Brain pericyte (primary cell): ENCODE measurements around the gene HCST.

ENCODE experiments used
- DNase-seq: peaks from one replicate; pipeline ENCODE4 v3.0.0-alpha.2; 2012; ENCODE audit warnings: low read depth, low spot score

HCST gene

DNA sequence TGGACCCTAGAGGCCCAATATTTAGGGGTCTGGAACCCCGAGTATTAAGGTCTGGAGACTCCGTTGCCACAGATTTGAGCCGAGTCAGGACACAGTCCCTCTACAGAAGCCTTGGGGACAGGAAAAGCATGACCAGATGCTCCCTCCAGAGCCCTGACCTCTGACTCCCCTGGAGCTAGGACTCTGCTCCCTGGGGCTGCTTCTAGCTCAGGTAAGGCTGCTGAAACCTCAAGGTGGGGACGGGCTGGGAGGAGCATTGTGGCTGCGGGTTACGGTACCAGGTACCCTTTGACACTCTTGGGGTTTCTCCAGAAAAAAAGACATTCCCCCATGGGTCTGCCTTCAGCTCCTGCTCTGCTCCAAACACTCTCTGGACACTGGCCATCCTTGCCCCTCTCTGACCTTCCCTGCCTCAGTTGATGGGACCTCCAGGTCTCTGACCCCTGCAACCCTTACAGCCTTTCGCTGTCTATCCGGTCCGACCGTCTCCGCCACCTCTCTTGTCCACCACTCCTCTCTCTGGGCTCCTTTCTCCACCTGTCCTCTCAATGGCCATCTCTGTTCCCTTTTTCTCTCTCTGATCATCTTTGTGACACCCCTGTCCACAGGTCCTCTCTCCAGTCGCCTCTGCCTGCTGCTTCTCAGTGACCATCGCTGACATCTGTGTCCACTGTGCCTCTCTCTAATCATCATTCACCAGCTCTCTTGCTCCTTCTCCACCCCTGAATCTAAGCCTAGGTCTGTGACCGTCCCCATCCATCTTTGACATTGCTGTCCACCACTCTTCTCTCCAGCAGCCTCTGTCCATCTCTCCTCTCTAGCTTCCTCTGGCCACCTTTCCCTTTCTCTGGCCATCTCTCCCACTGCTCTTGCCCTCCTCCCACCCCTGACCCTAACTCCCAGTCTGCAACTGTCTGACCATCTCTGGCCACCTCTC, 35.3 kb downstream of the HCST start:
- no peak for DNase-seq

DNA sequence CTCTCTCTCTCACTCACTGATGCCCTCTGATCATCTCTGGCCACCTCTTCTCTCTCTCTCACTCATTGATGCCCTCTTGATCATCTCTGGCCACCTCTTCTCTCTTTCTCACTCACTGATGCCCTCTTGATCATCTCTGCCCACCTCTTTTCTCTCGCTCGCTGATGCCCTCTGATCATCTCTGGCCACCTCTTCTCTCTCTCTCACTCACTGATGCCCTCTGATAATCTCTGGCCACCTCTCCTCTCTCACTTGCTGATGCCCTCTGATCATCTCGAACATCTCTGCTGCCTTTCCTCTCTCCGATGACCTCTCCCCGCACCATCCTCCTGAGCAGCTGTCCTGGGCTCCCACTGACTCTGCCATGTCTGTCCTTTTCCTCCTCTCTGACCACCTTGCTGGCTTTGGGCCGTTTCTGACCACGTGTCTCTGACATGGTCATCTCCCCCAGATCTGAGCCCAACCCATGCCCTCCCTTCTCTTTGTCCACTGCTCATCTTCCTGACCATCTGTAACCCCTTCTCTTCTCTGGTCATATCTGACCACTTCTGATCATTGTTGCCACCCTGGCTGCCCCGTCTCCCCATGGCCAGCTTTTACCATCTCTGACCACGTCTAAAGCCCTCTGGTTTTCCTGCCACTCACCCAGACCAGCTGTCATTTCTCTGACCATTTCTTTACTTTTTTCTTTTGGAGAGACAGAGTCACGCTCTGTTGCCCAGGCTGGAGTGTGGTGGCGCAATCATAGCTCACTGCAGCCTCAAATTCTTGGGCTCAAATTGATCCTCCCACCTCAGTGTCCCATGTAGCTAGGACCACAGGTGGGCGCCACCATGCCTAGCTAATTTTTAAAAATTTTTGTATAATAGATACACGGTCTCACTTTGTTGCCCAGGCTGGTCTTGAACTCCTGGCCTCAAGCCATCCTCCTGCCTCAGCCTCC, 36.2 kb downstream of the HCST start:
- no peak for DNase-seq

DNA sequence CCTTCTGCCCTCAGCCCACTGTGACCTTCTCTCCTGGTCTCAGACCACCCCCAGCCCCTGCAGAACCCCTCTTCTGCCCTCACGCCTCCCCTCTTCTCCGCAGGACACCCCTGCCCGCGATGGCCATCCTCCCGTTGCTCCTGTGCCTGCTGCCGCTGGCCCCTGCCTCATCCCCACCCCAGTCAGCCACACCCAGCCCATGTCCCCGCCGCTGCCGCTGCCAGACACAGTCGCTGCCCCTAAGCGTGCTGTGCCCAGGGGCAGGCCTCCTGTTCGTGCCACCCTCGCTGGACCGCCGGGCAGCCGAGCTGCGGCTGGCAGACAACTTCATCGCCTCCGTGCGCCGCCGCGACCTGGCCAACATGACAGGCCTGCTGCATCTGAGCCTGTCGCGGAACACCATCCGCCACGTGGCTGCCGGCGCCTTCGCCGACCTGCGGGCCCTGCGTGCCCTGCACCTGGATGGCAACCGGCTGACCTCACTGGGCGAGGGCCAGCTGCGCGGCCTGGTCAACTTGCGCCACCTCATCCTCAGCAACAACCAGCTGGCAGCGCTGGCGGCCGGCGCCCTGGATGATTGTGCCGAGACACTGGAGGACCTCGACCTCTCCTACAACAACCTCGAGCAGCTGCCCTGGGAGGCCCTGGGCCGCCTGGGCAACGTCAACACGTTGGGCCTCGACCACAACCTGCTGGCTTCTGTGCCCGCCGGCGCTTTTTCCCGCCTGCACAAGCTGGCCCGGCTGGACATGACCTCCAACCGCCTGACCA, 37.2 kb downstream of the HCST start:
- no peak for DNase-seq

DNA sequence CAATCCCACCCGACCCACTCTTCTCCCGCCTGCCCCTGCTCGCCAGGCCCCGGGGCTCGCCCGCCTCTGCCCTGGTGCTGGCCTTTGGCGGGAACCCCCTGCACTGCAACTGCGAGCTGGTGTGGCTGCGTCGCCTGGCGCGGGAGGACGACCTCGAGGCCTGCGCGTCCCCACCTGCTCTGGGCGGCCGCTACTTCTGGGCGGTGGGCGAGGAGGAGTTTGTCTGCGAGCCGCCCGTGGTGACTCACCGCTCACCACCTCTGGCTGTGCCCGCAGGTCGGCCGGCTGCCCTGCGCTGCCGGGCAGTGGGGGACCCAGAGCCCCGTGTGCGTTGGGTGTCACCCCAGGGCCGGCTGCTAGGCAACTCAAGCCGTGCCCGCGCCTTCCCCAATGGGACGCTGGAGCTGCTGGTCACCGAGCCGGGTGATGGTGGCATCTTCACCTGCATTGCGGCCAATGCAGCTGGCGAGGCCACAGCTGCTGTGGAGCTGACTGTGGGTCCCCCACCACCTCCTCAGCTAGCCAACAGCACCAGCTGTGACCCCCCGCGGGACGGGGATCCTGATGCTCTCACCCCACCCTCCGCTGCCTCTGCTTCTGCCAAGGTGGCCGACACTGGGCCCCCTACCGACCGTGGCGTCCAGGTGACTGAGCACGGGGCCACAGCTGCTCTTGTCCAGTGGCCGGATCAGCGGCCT, 37.9 kb downstream of the HCST start:
- DNase-seq, result no peak

DNA sequence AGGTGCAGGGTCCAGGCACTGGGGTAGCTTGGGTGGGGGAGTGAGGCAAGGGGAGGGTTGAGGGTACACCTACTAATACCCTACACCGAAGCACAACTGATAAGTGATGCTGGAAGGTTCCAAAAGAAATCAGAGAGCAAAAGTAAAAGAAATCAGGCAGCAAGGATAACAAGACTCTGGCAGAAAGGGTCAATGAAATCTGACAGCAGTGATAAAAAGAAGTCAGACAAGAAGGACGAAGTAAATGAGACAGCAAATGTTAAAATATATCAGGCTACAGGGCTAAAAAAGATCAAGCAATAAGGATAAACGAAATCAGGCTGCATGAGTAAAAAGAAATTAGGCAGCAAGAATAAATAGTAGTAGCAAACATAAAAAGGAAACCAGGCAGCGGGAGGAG, 38.5 kb downstream of the HCST start:
- no peak for DNase-seq

DNA sequence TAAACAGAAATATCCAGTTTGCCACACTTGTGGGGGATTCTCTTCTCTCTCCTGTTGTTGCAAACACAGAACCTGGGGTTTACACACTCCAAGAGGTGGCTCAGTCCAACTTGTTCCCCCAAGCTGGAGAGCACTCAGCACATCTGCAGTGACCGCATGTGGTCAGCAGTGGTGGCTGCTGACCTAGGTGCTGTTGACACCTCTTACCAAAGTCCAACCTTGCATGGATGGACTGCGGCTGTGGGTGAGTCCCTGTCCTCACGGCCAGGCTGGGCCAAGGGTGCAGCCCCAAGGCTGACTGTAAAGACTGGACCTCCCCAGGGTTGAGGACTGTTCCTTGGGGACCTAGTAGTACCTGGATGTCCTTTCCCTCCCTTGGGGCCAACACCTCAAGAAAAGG, 39.9 kb downstream of the HCST start:
- DNase-seq, result no peak

DNA sequence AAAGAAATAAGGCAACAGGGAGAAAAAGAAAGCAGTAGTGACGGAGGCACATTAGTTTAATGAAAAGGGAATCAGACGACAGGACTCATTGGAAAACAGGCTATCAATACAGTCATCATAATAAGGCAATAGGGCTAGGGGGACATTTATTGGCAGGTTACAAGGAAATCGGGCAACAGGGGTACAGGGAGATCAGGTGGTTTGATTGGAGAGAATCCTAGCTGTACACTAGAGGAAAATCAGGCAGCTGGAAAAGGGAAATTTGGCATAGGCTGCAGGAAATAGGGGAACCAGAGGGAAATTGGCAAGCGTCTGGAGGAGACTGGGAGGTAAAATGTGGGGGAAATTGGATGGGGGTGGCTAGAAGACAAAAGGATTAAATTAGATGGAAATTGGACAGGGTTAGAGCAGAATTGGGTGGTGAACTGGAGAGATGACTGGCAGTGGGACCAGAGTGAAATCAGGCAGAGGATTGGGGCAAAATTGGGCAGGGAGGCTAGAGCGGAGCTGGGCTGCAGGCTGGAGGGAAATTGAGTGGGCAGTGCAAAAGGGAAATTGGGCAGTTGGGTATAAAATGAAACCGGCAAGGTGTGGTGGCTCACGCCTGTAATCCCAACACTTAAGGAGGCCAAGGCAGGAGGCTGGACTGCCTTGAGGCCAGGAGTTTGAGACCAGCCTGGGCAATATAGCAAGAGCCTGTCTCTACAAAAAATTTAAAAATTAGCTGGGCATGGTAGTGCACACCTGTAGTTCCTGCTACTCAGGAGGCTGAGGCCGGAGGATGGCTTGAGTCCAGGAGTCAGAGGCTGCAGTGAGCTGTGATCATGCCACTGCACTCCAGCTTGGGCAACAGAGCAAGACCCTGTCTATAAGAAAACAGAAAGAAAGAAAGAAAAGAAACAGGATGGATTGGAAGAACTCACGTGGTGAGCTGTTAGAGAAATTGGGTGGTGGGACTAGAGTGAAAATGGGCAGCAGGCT, 41.3 kb downstream of the HCST start:
- DNase-seq, result no peak

DNA sequence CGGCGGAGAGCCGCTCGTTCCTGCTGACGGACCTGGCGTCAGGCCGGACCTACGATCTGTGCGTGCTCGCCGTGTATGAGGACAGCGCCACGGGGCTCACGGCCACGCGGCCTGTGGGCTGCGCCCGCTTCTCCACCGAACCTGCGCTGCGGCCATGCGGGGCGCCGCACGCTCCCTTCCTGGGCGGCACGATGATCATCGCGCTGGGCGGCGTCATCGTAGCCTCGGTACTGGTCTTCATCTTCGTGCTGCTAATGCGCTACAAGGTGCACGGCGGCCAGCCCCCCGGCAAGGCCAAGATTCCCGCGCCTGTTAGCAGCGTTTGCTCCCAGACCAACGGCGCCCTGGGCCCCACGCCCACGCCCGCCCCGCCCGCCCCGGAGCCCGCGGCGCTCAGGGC, 42.2 kb downstream of the HCST start:
- DNase-seq, result no peak

DNA sequence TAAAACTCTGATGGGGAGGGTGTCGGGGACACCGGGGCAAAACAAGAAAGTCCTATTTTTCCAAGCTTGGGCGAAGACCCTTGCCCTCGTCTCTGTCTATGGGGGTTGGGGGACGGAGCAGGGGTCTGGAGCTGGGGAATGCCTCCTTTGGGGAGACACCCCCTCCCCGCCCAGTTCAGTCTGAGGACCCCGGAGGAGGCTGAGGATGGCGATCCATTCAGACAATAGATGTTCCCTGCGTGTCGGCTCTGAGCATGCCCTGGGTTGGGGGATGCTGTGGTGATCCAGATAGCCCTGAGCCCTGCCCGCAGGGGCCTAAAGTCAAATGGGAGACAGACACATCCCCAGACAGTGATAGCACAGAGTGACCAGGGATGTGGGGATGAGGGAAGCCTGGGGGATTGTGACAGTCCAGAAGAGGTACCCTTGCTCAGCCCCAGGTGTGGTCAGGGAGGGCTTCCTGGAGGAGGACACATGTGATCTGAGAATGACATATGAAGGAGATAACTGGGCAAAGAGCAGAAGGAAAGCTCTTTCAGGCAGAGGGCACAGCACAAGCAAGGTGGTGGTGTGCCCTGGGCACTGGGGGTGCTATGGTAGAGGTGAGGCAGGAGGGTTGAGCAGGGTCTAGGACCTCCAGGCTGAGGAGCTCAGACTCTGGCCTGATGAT, 42.9 kb downstream of the HCST start:
- DNase-seq, result no peak

DNA sequence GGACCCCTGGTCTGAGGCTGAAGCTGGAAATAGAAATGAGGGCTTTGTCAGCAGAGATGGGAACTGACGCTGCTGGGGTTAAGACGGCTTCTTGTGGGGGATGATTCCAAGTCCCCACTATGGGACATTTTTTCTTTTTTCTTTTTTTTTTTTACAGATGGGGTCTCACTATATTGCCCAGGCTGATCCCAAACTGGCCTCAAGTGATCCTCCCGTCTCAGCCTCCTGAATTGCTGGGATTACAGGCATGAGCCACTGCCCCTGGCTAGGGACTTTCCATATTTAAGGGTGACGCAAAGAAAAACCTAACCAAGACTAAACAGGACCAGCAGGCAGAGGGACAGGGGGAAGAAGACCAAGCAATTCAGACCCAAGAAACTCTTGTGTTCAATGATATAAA, 43.9 kb downstream of the HCST start:
- no peak for DNase-seq

DNA sequence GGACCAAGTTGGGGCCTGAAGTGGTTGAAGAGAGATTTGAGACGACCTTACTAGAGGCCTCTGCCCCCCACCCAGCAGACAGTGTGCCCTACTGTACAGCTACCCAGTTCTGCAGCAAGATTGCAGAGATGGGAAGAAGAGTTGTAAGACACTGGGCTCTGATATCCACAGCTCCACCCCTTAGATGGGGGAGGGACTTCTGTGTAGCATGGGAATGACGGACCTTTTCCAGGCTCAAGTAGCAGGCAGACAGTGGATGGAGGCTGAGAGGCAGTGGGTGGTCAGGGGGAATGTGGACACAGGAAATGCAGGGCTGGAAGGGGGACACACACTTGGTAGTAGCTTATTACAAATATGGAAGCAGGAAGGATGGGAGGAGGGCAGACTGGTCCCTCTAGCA, 46.8 kb downstream of the HCST start:
- DNase-seq, result no peak
